ENCODE measurements around the gene NR3C2.

NR3C2 gene

DNA sequence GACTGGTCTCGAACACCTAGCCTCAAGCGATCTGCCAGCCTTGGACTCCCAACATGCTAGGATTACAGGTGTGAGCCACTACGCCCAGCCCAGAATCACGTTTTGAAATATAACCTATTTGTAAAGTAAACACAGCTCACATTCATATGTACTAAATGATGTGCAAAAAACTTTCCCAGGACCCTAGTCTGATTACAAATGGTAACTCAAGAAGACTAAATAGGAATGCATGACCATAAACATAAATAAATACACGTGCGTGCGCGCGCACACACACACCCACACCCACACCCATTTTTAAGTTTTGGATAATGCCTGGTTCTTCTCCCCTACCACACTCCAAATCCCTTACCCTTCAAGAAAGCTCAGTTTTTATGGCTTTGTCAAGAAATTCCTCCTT lies 163.9 kb downstream of the NR3C2 start:
- Histone ChIP-seq H3K27me3 (replicated peaks; ENCODE audit: control insufficient read depth, insufficient read depth, low read length, poor library complexity, severe bottlenecking) (no peaks in the 10 kb centered on the region), H3K27ac (ENCODE audit: insufficient read depth, low read length, poor library complexity, severe bottlenecking) (no peak overlapping the region), H3K9me3 (ENCODE audit: control insufficient read depth, low read length) (no peaks in the 10 kb centered on the region), H3K4me1 (ENCODE audit: control insufficient read depth, insufficient read depth, low read length, poor library complexity, severe bottlenecking) (no peaks in the 10 kb centered on the region), H3K4me3 (ENCODE audit: insufficient read depth, low read depth, low read length, poor library complexity, severe bottlenecking) (no peak overlapping the region), H3K36me3 (ENCODE audit: control insufficient read depth, insufficient read depth, low read length) (no peaks in the 10 kb centered on the region)
- no peak for DNase-seq

DNA sequence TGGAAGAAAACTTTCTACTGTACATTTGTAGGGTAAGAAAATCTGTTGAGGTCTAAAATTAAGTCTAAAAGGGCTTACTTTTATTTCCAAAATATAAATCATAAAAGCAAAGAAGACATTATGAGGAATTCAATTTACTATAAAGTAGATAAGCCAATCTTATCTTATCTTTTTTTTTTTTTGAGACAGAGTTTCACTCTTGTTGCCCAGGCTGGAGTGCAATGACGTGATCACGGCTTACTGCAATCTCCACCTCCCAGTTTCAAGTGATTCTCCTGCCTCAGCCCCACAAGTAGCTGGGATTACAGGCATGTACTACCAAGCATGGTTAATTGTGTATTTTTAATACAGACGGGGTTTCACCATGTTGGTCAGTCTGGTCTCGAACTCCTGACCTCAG lies 166.9 kb downstream of the NR3C2 start:
- Histone ChIP-seq H3K9me3 (ENCODE audit: control insufficient read depth, low read length) (no peaks in the 10 kb centered on the region), H3K4me3 (ENCODE audit: insufficient read depth, low read depth, low read length, poor library complexity, severe bottlenecking) (no peak overlapping the region), H3K27me3 (replicated peaks; ENCODE audit: control insufficient read depth, insufficient read depth, low read length, poor library complexity, severe bottlenecking) (no peaks in the 10 kb centered on the region), H3K27ac (ENCODE audit: insufficient read depth, low read length, poor library complexity, severe bottlenecking) (no peak overlapping the region), H3K36me3 (ENCODE audit: control insufficient read depth, insufficient read depth, low read length) (no peaks in the 10 kb centered on the region), H3K4me1 (ENCODE audit: control insufficient read depth, insufficient read depth, low read length, poor library complexity, severe bottlenecking) (no peaks in the 10 kb centered on the region)
- no peak for DNase-seq

DNA sequence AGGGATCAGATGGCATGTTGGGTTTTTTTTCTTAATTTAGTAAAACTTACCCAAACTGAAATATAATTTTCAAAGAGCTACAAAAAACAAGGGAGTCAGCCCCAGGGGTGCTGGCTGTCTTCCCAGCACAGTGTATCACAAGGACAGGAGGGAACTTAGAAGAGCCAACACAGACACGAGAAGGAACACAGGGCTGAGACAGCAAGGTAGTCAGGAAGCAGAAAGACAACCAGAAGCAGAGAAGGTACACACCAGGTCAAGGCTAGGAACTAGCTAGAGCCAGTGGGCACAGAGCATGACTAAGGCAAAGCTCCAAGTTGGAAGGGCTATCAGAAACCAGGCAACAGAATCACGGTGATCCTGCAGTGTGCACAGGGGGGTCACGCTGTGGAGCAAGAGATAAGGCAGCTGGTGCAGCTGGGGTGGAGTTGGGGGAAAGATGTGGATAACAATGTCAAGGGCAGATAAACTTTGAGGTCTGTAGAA lies 168.7 kb downstream of the NR3C2 start:
- DNase-seq, result no peak
- no peaks in the 10 kb centered on the region for H3K27me3 ChIP-seq (replicated peaks; ENCODE audit: control insufficient read depth, insufficient read depth, low read length, poor library complexity, severe bottlenecking)
- H3K27ac ChIP-seq (ENCODE audit: insufficient read depth, low read length, poor library complexity, severe bottlenecking), result no peak overlapping the region
- no peaks in the 10 kb centered on the region for H3K4me1 ChIP-seq (ENCODE audit: control insufficient read depth, insufficient read depth, low read length, poor library complexity, severe bottlenecking)
- no peaks in the 10 kb centered on the region for H3K9me3 ChIP-seq (ENCODE audit: control insufficient read depth, low read length)
- no peaks in the 10 kb centered on the region for H3K36me3 ChIP-seq (ENCODE audit: control insufficient read depth, insufficient read depth, low read length)
- no peak overlapping the region for H3K4me3 ChIP-seq (ENCODE audit: insufficient read depth, low read depth, low read length, poor library complexity, severe bottlenecking)

DNA sequence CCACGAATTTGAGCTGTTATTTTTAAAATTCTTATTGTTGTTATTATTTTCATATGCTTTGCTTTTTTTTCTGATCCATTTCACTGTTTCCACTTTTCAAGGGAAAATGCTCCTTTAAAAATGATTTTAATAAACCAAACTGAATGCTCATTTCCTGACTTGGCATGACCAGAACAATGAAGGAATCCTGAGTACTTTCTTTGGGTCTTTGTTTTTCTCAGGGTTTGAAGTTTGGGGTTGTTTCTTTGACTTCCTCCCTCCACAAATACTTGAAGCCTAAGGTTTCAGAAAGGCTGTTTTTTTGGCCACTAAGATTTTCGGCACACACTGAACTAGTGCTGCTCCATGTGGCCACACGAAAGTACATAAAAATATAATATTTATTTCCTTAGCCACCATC lies 171.0 kb downstream of the NR3C2 start:
- Histone ChIP-seq H3K27me3 (replicated peaks; ENCODE audit: control insufficient read depth, insufficient read depth, low read length, poor library complexity, severe bottlenecking) (no peaks in the 10 kb centered on the region), H3K9me3 (ENCODE audit: control insufficient read depth, low read length) (no peaks in the 10 kb centered on the region), H3K27ac (ENCODE audit: insufficient read depth, low read length, poor library complexity, severe bottlenecking) (no peak overlapping the region), H3K4me3 (ENCODE audit: insufficient read depth, low read depth, low read length, poor library complexity, severe bottlenecking) (no peak overlapping the region), H3K4me1 (ENCODE audit: control insufficient read depth, insufficient read depth, low read length, poor library complexity, severe bottlenecking) (no peaks in the 10 kb centered on the region), H3K36me3 (ENCODE audit: control insufficient read depth, insufficient read depth, low read length) (no peaks in the 10 kb centered on the region)
- DNase-seq, result no peak

DNA sequence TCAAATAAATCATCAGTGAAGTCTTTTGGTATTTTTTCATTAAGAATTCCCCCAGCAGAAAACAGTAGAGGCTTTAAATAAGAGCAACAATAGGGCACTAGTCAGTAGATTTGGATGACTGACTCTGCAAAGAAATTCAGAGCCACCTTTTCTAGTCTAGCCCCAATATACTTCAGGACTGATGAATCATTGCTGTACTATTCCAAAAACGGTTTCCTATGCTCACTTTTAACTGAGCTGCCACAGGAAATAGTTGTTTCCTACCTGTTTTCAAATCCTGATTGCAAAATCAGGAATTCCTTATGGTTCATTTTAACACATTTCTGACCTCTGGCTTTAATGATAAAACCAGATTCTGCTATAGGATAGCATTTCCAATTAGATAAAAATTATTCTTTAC lies 171.6 kb downstream of the NR3C2 start:
- Histone ChIP-seq H3K27me3 (replicated peaks; ENCODE audit: control insufficient read depth, insufficient read depth, low read length, poor library complexity, severe bottlenecking) (no peaks in the 10 kb centered on the region), H3K36me3 (ENCODE audit: control insufficient read depth, insufficient read depth, low read length) (no peaks in the 10 kb centered on the region), H3K9me3 (ENCODE audit: control insufficient read depth, low read length) (no peaks in the 10 kb centered on the region), H3K27ac (ENCODE audit: insufficient read depth, low read length, poor library complexity, severe bottlenecking) (no peak overlapping the region), H3K4me1 (ENCODE audit: control insufficient read depth, insufficient read depth, low read length, poor library complexity, severe bottlenecking) (no peaks in the 10 kb centered on the region), H3K4me3 (ENCODE audit: insufficient read depth, low read depth, low read length, poor library complexity, severe bottlenecking) (no peak overlapping the region)
- DNase-seq, result no peak

DNA sequence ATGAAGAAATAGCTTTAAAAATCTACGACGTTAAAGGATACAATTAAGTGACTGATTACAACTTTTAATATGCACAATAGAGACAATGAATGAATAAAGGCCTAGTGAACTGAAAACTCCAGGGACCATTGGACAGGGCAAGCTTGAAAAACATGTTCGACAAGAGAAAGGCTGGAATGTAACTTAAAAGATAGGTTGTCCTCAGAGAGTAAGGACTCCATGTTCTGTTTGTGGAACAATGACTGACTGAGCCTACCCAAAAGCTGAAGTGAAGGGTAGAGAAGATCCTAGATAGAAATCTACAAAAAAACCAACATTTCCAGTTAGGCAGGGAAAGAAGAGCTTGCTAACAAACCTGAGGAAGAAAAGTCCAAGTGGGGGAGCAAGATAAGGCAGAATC lies 173.4 kb downstream of the NR3C2 start:
- no peak for DNase-seq
- Histone ChIP-seq H3K27ac (ENCODE audit: insufficient read depth, low read length, poor library complexity, severe bottlenecking) (no peak overlapping the region), H3K27me3 (replicated peaks; ENCODE audit: control insufficient read depth, insufficient read depth, low read length, poor library complexity, severe bottlenecking) (no peaks in the 10 kb centered on the region), H3K36me3 (ENCODE audit: control insufficient read depth, insufficient read depth, low read length) (no peaks in the 10 kb centered on the region), H3K4me1 (ENCODE audit: control insufficient read depth, insufficient read depth, low read length, poor library complexity, severe bottlenecking) (no peaks in the 10 kb centered on the region), H3K9me3 (ENCODE audit: control insufficient read depth, low read length) (no peaks in the 10 kb centered on the region), H3K4me3 (ENCODE audit: insufficient read depth, low read depth, low read length, poor library complexity, severe bottlenecking) (no peak overlapping the region)

DNA sequence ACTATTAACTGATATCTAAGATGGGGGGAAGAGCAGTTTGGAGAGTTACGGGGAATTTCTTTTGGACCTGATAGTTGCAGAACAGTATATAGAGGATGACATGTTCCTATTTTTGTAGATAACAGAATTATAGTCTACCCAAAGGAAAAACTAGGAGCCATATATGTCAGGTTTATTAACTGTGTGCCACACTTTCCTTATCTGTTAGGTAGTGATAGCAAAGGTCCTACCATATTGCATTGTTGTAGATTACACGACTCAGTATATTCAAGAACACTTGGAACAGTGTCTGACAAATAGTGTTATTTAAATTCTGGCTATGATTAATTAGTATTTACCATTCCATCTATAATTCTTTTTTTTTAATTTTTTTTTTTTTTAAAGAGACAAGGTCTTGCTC lies 175.3 kb downstream of the NR3C2 start:
- H3K4me3 ChIP-seq (ENCODE audit: insufficient read depth, low read depth, low read length, poor library complexity, severe bottlenecking), result no peak overlapping the region
- no peaks in the 10 kb centered on the region for H3K9me3 ChIP-seq (ENCODE audit: control insufficient read depth, low read length)
- H3K36me3 ChIP-seq (ENCODE audit: control insufficient read depth, insufficient read depth, low read length), result no peaks in the 10 kb centered on the region
- H3K27me3 ChIP-seq (replicated peaks; ENCODE audit: control insufficient read depth, insufficient read depth, low read length, poor library complexity, severe bottlenecking), result no peaks in the 10 kb centered on the region
- DNase-seq, result no peak
- H3K4me1 ChIP-seq (ENCODE audit: control insufficient read depth, insufficient read depth, low read length, poor library complexity, severe bottlenecking), result no peaks in the 10 kb centered on the region
- H3K27ac ChIP-seq (ENCODE audit: insufficient read depth, low read length, poor library complexity, severe bottlenecking), result no peak overlapping the region

DNA sequence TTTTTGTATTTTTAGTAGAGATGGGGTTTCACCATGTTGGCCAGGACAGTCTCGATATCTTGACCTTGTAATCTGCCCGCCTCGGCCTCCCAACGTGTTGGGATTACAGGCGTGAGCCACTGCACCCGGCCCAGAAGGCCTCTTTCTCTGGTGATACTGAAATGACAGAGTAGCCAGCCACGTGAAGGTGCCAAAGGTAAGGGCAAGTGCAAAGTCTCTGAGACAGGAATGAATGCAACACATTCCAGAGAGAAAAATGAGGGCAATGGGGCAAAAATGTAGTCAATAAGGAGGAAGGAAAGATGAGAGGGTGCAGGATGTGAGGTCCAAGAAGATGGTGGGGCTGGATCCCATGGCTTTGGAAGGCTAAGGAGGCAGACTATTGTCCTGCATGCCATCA lies 176.0 kb downstream of the NR3C2 start:
- H3K27ac ChIP-seq (ENCODE audit: insufficient read depth, low read length, poor library complexity, severe bottlenecking), result no peak overlapping the region
- no peaks in the 10 kb centered on the region for H3K4me1 ChIP-seq (ENCODE audit: control insufficient read depth, insufficient read depth, low read length, poor library complexity, severe bottlenecking)
- no peaks in the 10 kb centered on the region for H3K36me3 ChIP-seq (ENCODE audit: control insufficient read depth, insufficient read depth, low read length)
- H3K27me3 ChIP-seq (replicated peaks; ENCODE audit: control insufficient read depth, insufficient read depth, low read length, poor library complexity, severe bottlenecking), result no peaks in the 10 kb centered on the region
- no peaks in the 10 kb centered on the region for H3K9me3 ChIP-seq (ENCODE audit: control insufficient read depth, low read length)
- no peak overlapping the region for H3K4me3 ChIP-seq (ENCODE audit: insufficient read depth, low read depth, low read length, poor library complexity, severe bottlenecking)
- no peak for DNase-seq

DNA sequence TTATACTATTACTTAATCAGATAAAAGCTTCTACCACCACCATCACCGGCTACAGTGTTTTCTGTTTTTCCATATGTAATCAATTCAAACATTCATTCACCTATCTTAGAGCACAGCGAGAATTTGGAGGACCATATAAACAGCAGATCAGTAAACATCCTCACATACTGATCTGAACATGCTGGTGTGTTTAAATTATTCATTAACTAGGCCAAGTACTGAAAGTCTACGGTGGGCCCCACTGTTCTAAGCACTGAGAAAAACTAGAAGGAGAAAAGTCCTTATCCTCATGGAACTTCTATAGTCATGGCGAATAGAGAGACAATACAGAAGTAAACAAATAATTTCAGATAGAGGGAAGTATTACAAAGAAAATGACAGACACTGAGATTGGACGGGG lies 176.6 kb downstream of the NR3C2 start:
- no peak overlapping the region for H3K4me3 ChIP-seq (ENCODE audit: insufficient read depth, low read depth, low read length, poor library complexity, severe bottlenecking)
- no peak overlapping the region for H3K27ac ChIP-seq (ENCODE audit: insufficient read depth, low read length, poor library complexity, severe bottlenecking)
- no peaks in the 10 kb centered on the region for H3K4me1 ChIP-seq (ENCODE audit: control insufficient read depth, insufficient read depth, low read length, poor library complexity, severe bottlenecking)
- DNase-seq, result no peak
- H3K9me3 ChIP-seq (ENCODE audit: control insufficient read depth, low read length), result no peaks in the 10 kb centered on the region
- H3K27me3 ChIP-seq (replicated peaks; ENCODE audit: control insufficient read depth, insufficient read depth, low read length, poor library complexity, severe bottlenecking), result no peaks in the 10 kb centered on the region
- H3K36me3 ChIP-seq (ENCODE audit: control insufficient read depth, insufficient read depth, low read length), result no peaks in the 10 kb centered on the region

DNA sequence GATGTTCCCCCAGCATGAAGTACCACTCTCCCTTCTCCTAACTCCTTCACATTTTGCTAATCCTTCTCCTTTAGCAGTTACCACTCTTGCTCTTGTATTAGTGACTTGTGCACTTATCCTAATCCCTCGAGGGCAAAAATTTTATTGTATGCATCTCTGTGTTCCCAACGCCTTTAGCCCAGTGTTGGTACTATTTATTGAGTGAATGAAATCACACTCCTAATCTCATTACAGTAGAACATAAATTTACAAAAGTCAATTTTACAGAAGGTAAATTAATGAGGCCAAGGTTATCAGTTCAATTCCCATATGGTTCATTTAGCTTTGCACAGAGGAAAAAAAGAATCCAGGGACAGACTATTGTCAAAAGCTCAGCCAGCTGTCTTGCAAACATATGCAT lies 178.4 kb downstream of the NR3C2 start:
- H3K36me3 ChIP-seq (ENCODE audit: control insufficient read depth, insufficient read depth, low read length), result no peaks in the 10 kb centered on the region
- H3K27ac ChIP-seq (ENCODE audit: insufficient read depth, low read length, poor library complexity, severe bottlenecking), result no peak overlapping the region
- DNase-seq, result no peak
- no peak overlapping the region for H3K4me3 ChIP-seq (ENCODE audit: insufficient read depth, low read depth, low read length, poor library complexity, severe bottlenecking)
- no peaks in the 10 kb centered on the region for H3K9me3 ChIP-seq (ENCODE audit: control insufficient read depth, low read length)
- H3K27me3 ChIP-seq (replicated peaks; ENCODE audit: control insufficient read depth, insufficient read depth, low read length, poor library complexity, severe bottlenecking), result no peaks in the 10 kb centered on the region
- H3K4me1 ChIP-seq (ENCODE audit: control insufficient read depth, insufficient read depth, low read length, poor library complexity, severe bottlenecking), result no peaks in the 10 kb centered on the region

DNA sequence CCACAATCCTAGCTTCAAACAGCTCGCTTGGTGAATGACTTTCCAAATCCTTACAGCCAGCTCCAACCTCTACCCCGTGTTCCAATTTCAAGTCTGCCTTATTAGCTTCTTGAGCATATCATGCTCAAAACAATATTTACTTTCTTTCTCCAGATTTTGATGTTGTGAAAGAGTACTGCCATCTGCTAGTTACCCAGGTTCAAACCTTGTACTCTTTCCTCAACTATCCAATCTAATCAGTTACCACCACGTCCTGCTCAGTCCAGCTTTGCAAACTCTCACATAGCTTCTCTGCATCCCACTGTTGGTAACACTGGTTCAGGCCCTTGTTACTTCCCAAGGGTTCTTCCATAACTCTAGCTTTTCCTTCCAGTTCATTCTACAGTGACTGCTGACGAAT lies 179.1 kb downstream of the NR3C2 start:
- Histone ChIP-seq H3K4me3 (ENCODE audit: insufficient read depth, low read depth, low read length, poor library complexity, severe bottlenecking) (no peak overlapping the region), H3K36me3 (ENCODE audit: control insufficient read depth, insufficient read depth, low read length) (no peaks in the 10 kb centered on the region)

More for the DNA sequence above, 179.1 kb downstream of the NR3C2 start:
- Histone ChIP-seq H3K4me1 (ENCODE audit: control insufficient read depth, insufficient read depth, low read length, poor library complexity, severe bottlenecking) (no peaks in the 10 kb centered on the region), H3K27me3 (replicated peaks; ENCODE audit: control insufficient read depth, insufficient read depth, low read length, poor library complexity, severe bottlenecking) (no peaks in the 10 kb centered on the region), H3K9me3 (ENCODE audit: control insufficient read depth, low read length) (no peaks in the 10 kb centered on the region), H3K27ac (ENCODE audit: insufficient read depth, low read length, poor library complexity, severe bottlenecking) (no peak overlapping the region)
- no peak for DNase-seq

All from effector memory CD4-positive, alpha-beta T cell (primary cell).